ENCODE measurements around the gene ALK. TPM values are rescaled to one million over a fixed set of nuclear protein-coding genes. Genes with fewer than 3 reads are reported as not detected.

Gene ALK
- total RNA-seq, 1 donor from 2014 or later = not detected

GRCh38 chr2:29184531-29184930, 736.9 kb downstream of the ALK start:
- Mint-ChIP-seq H3K4me1 (ENCODE audit: low read depth) (no peaks in the 10 kb centered on the region), H3K9me3 (ENCODE audit: low read depth) (peaks cover 4% of the 10 kb centered on the region), H3K4me3 (ENCODE audit: low read depth) (no peak overlapping the region), H3K36me3 (ENCODE audit: insufficient read depth) (peaks cover 11% of the 10 kb centered on the region), H3K27me3 (no peaks in the 10 kb centered on the region), H3K27ac (no peak overlapping the region)
- TF ChIP-seq CTCF (IDR thresholded peaks at IDR 0.05; ENCODE audit: unreplicated experiment) = no peak
- DNase-seq (ENCODE audit: low spot score, unreplicated experiment) = no peak

- Mint-ChIP-seq H3K4me1 (ENCODE audit: low read depth) (no peaks in the 10 kb centered on the region), H3K9me3 (ENCODE audit: low read depth) (peaks cover 4% of the 10 kb centered on the region), H3K27ac (no peak overlapping the region), H3K36me3 (ENCODE audit: insufficient read depth) (peaks cover 9% of the 10 kb centered on the region), H3K27me3 (no peaks in the 10 kb centered on the region), H3K4me3 (ENCODE audit: low read depth) (no peak overlapping the region)
- no peak for DNase-seq (ENCODE audit: low spot score, unreplicated experiment)
- TF ChIP-seq CTCF (IDR thresholded peaks at IDR 0.05; ENCODE audit: unreplicated experiment) = no peak
Observed at GRCh38 chr2:29182920-29183319, 738.5 kb downstream of the ALK start.

GRCh38 chr2:29182334-29182733, 739.1 kb downstream of the ALK start:
- TF ChIP-seq CTCF (IDR thresholded peaks at IDR 0.05; ENCODE audit: unreplicated experiment) = no peak
- no peak overlapping the region for H3K4me3 Mint-ChIP-seq (ENCODE audit: low read depth)
- H3K4me1 Mint-ChIP-seq (ENCODE audit: low read depth) = no peaks in the 10 kb centered on the region
- H3K27ac Mint-ChIP-seq = no peak overlapping the region
- peaks cover 5% of the 10 kb centered on the region for H3K36me3 Mint-ChIP-seq (ENCODE audit: insufficient read depth)
- no peaks in the 10 kb centered on the region for H3K9me3 Mint-ChIP-seq (ENCODE audit: low read depth)
- no peaks in the 10 kb centered on the region for H3K27me3 Mint-ChIP-seq
- DNase-seq (ENCODE audit: low spot score, unreplicated experiment) = no peak

- no peak for TF ChIP-seq CTCF (IDR thresholded peaks at IDR 0.05; ENCODE audit: unreplicated experiment)
- H3K36me3 Mint-ChIP-seq (ENCODE audit: insufficient read depth) = peaks cover 18% of the 10 kb centered on the region
- H3K27ac Mint-ChIP-seq = no peak overlapping the region
- no peak for DNase-seq (ENCODE audit: low spot score, unreplicated experiment)
- peaks cover 5% of the 10 kb centered on the region for H3K9me3 Mint-ChIP-seq (ENCODE audit: low read depth)
- H3K4me3 Mint-ChIP-seq (ENCODE audit: low read depth) = no peak overlapping the region
- H3K27me3 Mint-ChIP-seq = no peaks in the 10 kb centered on the region
- H3K4me1 Mint-ChIP-seq (ENCODE audit: low read depth) = no peaks in the 10 kb centered on the region
Observed at GRCh38 chr2:29175338-29175737, 746.0 kb downstream of the ALK start.

GRCh38 chr2:29174937-29175336, 746.4 kb downstream of the ALK start:
- Mint-ChIP-seq H3K27ac (no peak overlapping the region), H3K36me3 (ENCODE audit: insufficient read depth) (peaks cover 18% of the 10 kb centered on the region), H3K4me1 (ENCODE audit: low read depth) (no peaks in the 10 kb centered on the region), H3K27me3 (no peaks in the 10 kb centered on the region), H3K9me3 (ENCODE audit: low read depth) (peaks cover 5% of the 10 kb centered on the region), H3K4me3 (ENCODE audit: low read depth) (no peak overlapping the region)
- DNase-seq (ENCODE audit: low spot score, unreplicated experiment) = no peak
- no peak for TF ChIP-seq CTCF (IDR thresholded peaks at IDR 0.05; ENCODE audit: unreplicated experiment)
